Subcutaneous adipose tissue (tissue), 4 donors: ENCODE data around the gene ADAMTS2. TPM values are rescaled to one million over a fixed set of nuclear protein-coding genes. Genes with fewer than 3 reads are reported as not detected.

ENCODE experiments used
- CTCF ChIP-seq: fragments of 450-650 bp; IDR thresholded peaks from one replicate; pipeline ENCODE4 v1.5.1; 2016; ENCODE audit warnings: low read depth, mild to moderate bottlenecking, control low read depth, antibody characterized with exemption, moderate library complexity
- total RNA-seq, 4 donors: library from RNA; depleted of rRNA; stranded (reverse); fragments of >200 nt; gene quantifications; one replicate each; pipeline ENCODE4 v1.1.0, GENCODE V29; 2016

ADAMTS2 gene
- total RNA-seq, 4 donors from 2014 or later = 26.7 to 56.5 (median 46.6) TPM

GRCh38 chr5:179340465-179340864 lies 4.8 kb downstream of the ADAMTS2 start:
- TF ChIP-seq CTCF = no peak

- TF ChIP-seq CTCF = no peak
Measured at GRCh38 chr5:179339996-179340395, 5.3 kb downstream of the ADAMTS2 start.

GRCh38 chr5:179339081-179339480 lies 6.2 kb downstream of the ADAMTS2 start:
- no peak for TF ChIP-seq CTCF

- no peak for TF ChIP-seq CTCF
Measured at GRCh38 chr5:179337796-179338676, 7.2 kb downstream of the ADAMTS2 start.

GRCh38 chr5:179336871-179337795 lies 8.1 kb downstream of the ADAMTS2 start:
- TF ChIP-seq CTCF = no peak

GRCh38 chr5:179336126-179336870 lies 9.0 kb downstream of the ADAMTS2 start:
- no peak for TF ChIP-seq CTCF
